ENCODE measurements around the gene ELOVL2. TPM values are rescaled to one million over a fixed set of nuclear protein-coding genes. Genes with fewer than 3 reads are reported as not detected.
A peak's percentile ranks its signal among the peaks of the same experiment; 100 is the strongest.

ELOVL2 gene
- total RNA-seq, 1 donor from 2014 or later, result 57.0 TPM

DNA sequence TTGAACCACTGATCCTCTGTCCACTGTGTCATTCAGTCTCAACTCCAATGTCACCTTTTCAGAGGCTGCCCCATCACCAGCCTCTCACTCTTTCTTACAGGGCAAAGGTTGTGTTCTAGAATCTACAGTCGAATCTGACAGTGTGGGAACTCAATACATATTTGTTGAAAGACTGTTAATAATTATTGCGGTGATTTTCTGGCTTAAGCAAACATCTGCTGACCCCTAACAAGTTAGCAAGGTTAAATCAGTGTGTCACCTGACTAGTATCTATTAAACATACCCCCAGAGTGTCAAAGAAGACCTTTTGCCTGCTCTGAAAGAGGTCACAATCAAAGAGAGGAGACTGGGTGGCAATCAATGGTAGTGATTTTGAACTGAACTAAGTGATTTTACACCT, 41.9 kb downstream of the ELOVL2 start:
- peaks cover 64% of the 10 kb centered on the region for H3K4me1 Mint-ChIP-seq (ENCODE audit: unreplicated experiment)
- H3K36me3 Mint-ChIP-seq (ENCODE audit: unreplicated experiment), result peaks cover 34% of the 10 kb centered on the region
- no peak overlapping the region for H3K4me3 Mint-ChIP-seq (ENCODE audit: unreplicated experiment)
- DNase-seq (ENCODE audit: extremely low spot score, unreplicated experiment), result no peak
- TF ChIP-seq, protein P1, sequence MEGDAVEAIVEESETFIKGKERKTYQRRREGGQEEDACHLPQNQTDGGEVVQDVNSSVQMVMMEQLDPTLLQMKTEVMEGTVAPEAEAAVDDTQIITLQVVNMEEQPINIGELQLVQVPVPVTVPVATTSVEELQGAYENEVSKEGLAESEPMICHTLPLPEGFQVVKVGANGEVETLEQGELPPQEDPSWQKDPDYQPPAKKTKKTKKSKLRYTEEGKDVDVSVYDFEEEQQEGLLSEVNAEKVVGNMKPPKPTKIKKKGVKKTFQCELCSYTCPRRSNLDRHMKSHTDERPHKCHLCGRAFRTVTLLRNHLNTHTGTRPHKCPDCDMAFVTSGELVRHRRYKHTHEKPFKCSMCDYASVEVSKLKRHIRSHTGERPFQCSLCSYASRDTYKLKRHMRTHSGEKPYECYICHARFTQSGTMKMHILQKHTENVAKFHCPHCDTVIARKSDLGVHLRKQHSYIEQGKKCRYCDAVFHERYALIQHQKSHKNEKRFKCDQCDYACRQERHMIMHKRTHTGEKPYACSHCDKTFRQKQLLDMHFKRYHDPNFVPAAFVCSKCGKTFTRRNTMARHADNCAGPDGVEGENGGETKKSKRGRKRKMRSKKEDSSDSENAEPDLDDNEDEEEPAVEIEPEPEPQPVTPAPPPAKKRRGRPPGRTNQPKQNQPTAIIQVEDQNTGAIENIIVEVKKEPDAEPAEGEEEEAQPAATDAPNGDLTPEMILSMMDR (IDR thresholded peaks at IDR 0.05), result no peak
- H3K9me3 Mint-ChIP-seq (ENCODE audit: unreplicated experiment), result no peaks in the 10 kb centered on the region
- H3K27me3 Mint-ChIP-seq (ENCODE audit: unreplicated experiment), result no peaks in the 10 kb centered on the region
- H3K27ac Mint-ChIP-seq (ENCODE audit: unreplicated experiment), result no peak overlapping the region

DNA sequence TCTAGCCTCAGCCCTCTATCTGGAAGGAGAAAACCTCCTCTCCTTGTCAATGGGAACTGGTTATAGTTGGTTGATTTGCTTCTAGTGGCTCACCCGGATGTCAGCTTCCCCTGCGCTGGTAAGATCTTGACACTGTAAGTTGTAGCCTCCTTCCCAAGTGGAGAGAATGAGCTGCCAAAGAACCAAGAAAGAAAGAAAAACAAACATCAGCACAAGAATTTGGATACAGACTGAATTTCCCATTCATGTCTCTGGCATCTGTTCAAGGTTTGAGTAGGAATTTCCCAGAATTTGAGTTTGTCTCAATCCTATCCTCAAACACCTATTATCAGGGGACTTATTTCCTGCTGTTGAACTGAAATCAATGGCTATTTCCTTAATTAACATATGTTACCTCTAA, 44.1 kb downstream of the ELOVL2 start:
- no peaks in the 10 kb centered on the region for H3K9me3 Mint-ChIP-seq (ENCODE audit: unreplicated experiment)
- H3K27ac Mint-ChIP-seq (ENCODE audit: unreplicated experiment), result peak overlapping the region; percentile 87
- no peaks in the 10 kb centered on the region for H3K27me3 Mint-ChIP-seq (ENCODE audit: unreplicated experiment)
- H3K4me3 Mint-ChIP-seq (ENCODE audit: unreplicated experiment), result no peak overlapping the region
- H3K4me1 Mint-ChIP-seq (ENCODE audit: unreplicated experiment), result peaks cover 50% of the 10 kb centered on the region
- TF ChIP-seq, protein P1 (IDR thresholded peaks at IDR 0.05), result no peak
- peaks cover 44% of the 10 kb centered on the region for H3K36me3 Mint-ChIP-seq (ENCODE audit: unreplicated experiment)
- DNase-seq (ENCODE audit: extremely low spot score, unreplicated experiment), result no peak

DNA sequence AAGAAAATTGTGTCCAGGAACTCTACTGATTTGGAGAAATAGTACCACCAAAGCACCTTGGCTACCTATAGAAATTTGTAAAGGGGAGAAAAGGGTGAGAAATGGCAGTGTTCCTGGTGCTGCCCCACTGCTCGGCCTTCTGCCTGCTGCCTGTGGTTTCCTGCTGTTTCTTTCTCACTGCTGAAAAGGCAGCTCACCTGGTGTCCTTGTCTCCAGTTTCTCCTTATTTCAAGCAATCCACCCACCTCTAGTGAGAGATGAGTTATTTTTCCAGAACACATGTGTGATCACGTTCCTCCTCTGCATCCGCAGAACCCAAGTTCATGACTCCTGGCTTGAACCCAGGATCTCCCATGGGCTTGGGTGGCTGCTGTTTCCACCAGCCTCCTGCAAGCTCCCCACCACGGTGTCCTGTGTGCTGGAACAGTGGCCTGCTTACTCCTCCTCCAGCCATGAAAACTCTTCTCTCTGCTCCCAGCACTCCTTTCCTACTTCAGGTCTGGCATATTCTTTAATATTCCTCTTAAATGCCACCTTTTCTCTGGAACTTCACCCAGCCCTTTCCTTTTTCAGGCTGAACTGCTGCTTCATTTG, 48.9 kb downstream of the ELOVL2 start:
- H3K4me1 Mint-ChIP-seq (ENCODE audit: unreplicated experiment), result peaks cover 20% of the 10 kb centered on the region
- no peaks in the 10 kb centered on the region for H3K9me3 Mint-ChIP-seq (ENCODE audit: unreplicated experiment)
- H3K36me3 Mint-ChIP-seq (ENCODE audit: unreplicated experiment), result peaks cover 46% of the 10 kb centered on the region
- TF ChIP-seq, protein P1 (IDR thresholded peaks at IDR 0.05), result no peak
- H3K27me3 Mint-ChIP-seq (ENCODE audit: unreplicated experiment), result no peaks in the 10 kb centered on the region
- no peak for DNase-seq (ENCODE audit: extremely low spot score, unreplicated experiment)
- no peak overlapping the region for H3K4me3 Mint-ChIP-seq (ENCODE audit: unreplicated experiment)
- H3K27ac Mint-ChIP-seq (ENCODE audit: unreplicated experiment), result no peak overlapping the region

DNA sequence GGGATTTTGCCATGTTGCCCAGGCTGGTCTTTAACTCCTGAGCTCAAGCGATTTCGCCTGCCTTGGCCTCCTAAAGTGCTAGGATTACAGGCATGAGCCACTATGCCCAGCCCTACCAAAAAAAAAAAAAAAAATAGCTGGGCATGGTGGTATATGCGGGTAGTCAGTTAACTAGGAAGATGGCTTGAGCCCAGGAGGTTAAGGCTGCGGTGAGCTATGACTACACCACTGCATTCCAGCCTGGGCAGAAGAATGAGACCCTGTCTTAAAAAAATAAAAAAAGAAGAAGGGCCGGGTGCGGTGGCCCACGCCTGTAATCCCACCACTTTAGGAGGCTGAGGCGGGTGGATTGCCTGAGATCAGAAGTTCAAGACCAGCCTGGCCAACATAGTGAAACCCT, 50.2 kb downstream of the ELOVL2 start:
- Mint-ChIP-seq H3K27ac (ENCODE audit: unreplicated experiment) (no peak overlapping the region), H3K4me3 (ENCODE audit: unreplicated experiment) (no peak overlapping the region), H3K36me3 (ENCODE audit: unreplicated experiment) (peaks cover 43% of the 10 kb centered on the region), H3K4me1 (ENCODE audit: unreplicated experiment) (peaks cover 10% of the 10 kb centered on the region), H3K9me3 (ENCODE audit: unreplicated experiment) (no peaks in the 10 kb centered on the region), H3K27me3 (ENCODE audit: unreplicated experiment) (no peaks in the 10 kb centered on the region)
- TF ChIP-seq, protein P1 (IDR thresholded peaks at IDR 0.05), result no peak
- DNase-seq (ENCODE audit: extremely low spot score, unreplicated experiment), result no peak

DNA sequence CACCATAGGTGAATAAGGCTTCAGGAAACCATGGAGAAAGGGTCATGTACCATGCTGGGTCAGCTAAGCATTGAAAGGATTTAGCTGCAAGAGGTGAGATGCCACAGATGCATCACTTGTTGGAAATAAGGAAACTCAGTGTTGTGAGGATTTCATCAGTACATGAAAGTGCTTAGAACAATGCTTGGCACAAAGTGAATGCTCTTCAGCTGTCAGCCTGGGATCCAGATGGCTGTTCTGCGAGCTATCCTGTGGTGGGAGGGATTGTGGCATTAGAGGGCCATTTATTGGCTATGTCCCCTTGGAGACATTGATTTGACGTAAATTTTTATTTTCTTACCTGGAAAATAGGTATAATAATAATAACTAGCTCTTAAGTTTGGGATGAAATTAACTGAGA, 53.0 kb downstream of the ELOVL2 start:
- Mint-ChIP-seq H3K4me3 (ENCODE audit: unreplicated experiment) (no peak overlapping the region), H3K36me3 (ENCODE audit: unreplicated experiment) (peaks cover 46% of the 10 kb centered on the region), H3K27me3 (ENCODE audit: unreplicated experiment) (no peaks in the 10 kb centered on the region), H3K9me3 (ENCODE audit: unreplicated experiment) (no peaks in the 10 kb centered on the region), H3K4me1 (ENCODE audit: unreplicated experiment) (peaks cover 7% of the 10 kb centered on the region), H3K27ac (ENCODE audit: unreplicated experiment) (no peak overlapping the region)
- TF ChIP-seq, protein P1 (IDR thresholded peaks at IDR 0.05), result no peak
- no peak for DNase-seq (ENCODE audit: extremely low spot score, unreplicated experiment)

Measured in osteocyte (in vitro differentiated cells).